Activated T-cell treated with anti-CD3 and anti-CD28 coated beads, Interleukin-2, amount 50 U/mL, for 4 hours (primary cell): ENCODE data around the gene ARPC5L. TPM values are rescaled to one million over a fixed set of nuclear protein-coding genes. Genes with fewer than 3 reads are reported as not detected.

Experiments
- ATAC-seq, 2 donors: fragments of 200-7000 bp; cut with Tn5 transposase; one replicate each; pipeline ENCODE4 v1.10.0; 2021
- DNase-seq: peaks from one replicate; pipeline ENCODE4 v3.0.0-alpha.2; 2020
- H3K27me3 Mint-ChIP-seq: one replicate; pipeline ENCODE4 v1.8.0; 2021; ENCODE audit warnings: low read depth, mixed read lengths
- H3K36me3 Mint-ChIP-seq: one replicate; pipeline ENCODE4 v1.8.0; 2022; ENCODE audit warnings: mixed read lengths; ENCODE audit not compliant: insufficient read depth
- H3K4me1 Mint-ChIP-seq: one replicate; pipeline ENCODE4 v1.8.0; 2021; ENCODE audit warnings: low read depth, mixed read lengths
- H3K4me3 Mint-ChIP-seq: one replicate; pipeline ENCODE4 v1.8.0; 2021; ENCODE audit warnings: mild to moderate bottlenecking, moderate library complexity, mixed read lengths
- H3K9me3 Mint-ChIP-seq: one replicate; pipeline ENCODE4 v1.8.0; 2021; ENCODE audit warnings: mixed read lengths
- total RNA-seq, 3 donors: library from RNA; stranded (reverse); gene quantifications; one replicate each; pipeline ENCODE4 v1.2.1, GENCODE V29; 2021

Gene ARPC5L
- total RNA-seq = 100 to 1,000 TPM; 131 to 146 (median 146) TPM

DNA sequence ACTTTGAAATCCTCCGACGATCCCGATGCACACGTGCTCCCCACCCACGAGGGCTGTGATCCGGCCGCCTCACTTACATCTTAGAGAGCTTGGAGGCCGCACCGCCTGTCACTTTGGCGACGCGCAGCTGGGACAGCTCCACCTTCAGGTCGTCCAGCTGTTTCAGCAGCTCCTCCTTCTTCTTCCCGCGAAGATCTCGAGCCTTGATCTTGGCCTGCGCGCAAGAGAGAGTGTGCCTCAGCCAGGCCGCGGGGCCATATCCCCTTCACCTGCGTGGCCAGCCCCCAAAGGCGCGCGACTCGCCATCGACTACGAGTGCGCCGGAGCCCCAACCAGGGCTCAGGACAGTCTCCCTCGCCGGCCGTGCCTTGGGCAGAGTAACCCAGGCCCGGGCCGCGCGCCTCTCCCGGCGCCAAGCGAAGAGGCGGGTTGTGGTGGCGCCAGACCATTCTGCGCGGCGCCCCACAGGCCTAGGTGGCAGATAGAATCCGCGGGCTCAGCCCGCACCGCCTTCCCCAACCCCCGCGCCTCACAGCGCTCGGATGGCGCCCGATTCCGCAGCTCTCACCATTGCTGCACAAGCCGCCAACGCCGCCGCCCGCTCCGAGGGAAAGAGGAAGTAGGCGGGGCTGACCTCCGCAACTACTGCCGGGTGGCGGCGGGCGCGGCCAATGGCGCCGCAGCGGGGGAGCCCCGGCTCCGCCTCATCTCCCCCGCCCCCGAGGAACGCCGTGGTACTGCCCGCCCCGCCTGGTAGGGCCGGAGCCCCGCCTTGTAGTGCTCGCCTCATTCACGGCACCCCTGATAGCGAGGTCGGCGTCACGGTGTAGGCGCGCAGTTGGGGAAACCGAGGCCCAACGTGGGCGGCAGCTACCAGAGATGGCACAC is at the start of gene ARPC5L, which contains the start of gene RPL35:
TSS of gene ARPC5L (plus strand) at position 789 of the 888 bp plus-strand sequence. CDS start 7,161 bp downstream, outside the sequence.
TSS of gene RPL35 (minus strand) at position 616 of the 888 bp plus-strand sequence. CDS start at position 571, 45 bp downstream.
- DNase-seq (peak; percentile 95), ATAC-seq (peak; percentile 93 to 95)
- Mint-ChIP-seq H3K4me3 (peak within 1 kb of the TSS; percentile 96), H3K4me1 (peaks cover 51% of the 10 kb centered on the region), H3K27me3 (no peaks in the 10 kb centered on the region), H3K36me3 (peaks cover 41% of the 10 kb centered on the region), H3K9me3 (no peaks in the 10 kb centered on the region)

DNA sequence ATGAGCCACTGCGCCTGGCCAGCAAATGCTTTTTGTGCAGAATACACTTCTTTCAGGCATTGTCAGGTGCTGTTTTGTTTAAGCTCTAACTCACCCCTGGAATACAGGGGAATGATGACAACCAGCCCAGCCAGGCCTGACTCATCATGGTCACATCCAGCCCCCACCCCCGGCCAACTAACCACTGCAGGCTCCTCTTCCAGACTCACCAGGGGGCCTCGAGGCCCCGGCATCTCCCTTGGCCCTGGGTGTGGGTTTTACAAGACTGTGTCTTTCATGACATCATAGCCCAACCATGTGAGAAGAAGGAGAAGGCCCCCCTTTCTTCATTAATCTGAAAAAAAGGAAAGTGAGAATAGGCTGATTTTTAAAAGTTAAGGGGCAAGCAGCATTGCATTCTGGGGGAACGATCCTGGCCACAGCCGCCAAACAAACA is 49.5 kb upstream of the ARPC5L start:
- Mint-ChIP-seq H3K9me3 (no peaks in the 10 kb centered on the region), H3K4me3 (no peak overlapping the region), H3K27me3 (peaks cover 4% of the 10 kb centered on the region), H3K4me1 (no peaks in the 10 kb centered on the region), H3K36me3 (no peaks in the 10 kb centered on the region)
- DNase-seq (no peak), ATAC-seq (no peak)

GRCh38 chr9:124813041-124813440 is 48.9 kb upstream of the ARPC5L start:
- H3K4me1 Mint-ChIP-seq = no peaks in the 10 kb centered on the region
- H3K9me3 Mint-ChIP-seq = no peaks in the 10 kb centered on the region
- H3K27me3 Mint-ChIP-seq = peaks cover 5% of the 10 kb centered on the region
- no peak overlapping the region for H3K4me3 Mint-ChIP-seq
- no peak for DNase-seq
- H3K36me3 Mint-ChIP-seq = no peaks in the 10 kb centered on the region
- ATAC-seq = no peak

GRCh38 chr9:124813501-124814163 is 48.3 kb upstream of the ARPC5L start:
- Mint-ChIP-seq H3K4me1 (peaks cover 3% of the 10 kb centered on the region), H3K9me3 (no peaks in the 10 kb centered on the region), H3K27me3 (peaks cover 6% of the 10 kb centered on the region), H3K36me3 (no peaks in the 10 kb centered on the region), H3K4me3 (no peak overlapping the region)
- no peak for ATAC-seq
- no peak for DNase-seq

GRCh38 chr9:124814164-124814535 is 47.8 kb upstream of the ARPC5L start:
- H3K9me3 Mint-ChIP-seq = no peaks in the 10 kb centered on the region
- DNase-seq (no peak), ATAC-seq (no peak)
- H3K4me1 Mint-ChIP-seq = peaks cover 3% of the 10 kb centered on the region
- no peak overlapping the region for H3K4me3 Mint-ChIP-seq
- H3K27me3 Mint-ChIP-seq = peaks cover 6% of the 10 kb centered on the region
- H3K36me3 Mint-ChIP-seq = no peaks in the 10 kb centered on the region

DNA sequence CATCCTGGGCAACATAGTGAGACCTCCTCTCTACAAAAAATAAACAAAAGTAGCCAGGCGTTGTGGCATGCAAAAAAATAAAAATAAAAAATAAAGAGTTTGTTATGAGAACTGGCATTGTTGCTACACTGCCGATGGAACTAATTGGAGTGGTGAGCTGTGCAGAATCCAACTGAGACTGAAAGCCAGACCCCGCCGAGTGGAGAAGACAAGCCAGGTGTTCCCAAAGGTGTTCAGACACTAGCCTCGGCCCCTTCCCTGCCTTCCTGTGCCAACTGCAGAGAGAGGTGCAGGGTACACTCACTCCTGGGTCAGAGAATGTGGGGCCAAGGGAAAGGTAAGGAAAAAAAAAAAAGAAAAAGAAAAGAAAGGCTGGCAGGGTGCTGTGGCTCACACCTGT is 46.3 kb upstream of the ARPC5L start:
- Mint-ChIP-seq H3K9me3 (no peaks in the 10 kb centered on the region), H3K4me3 (no peak overlapping the region), H3K4me1 (peaks cover 3% of the 10 kb centered on the region), H3K36me3 (no peaks in the 10 kb centered on the region), H3K27me3 (peaks cover 9% of the 10 kb centered on the region)
- DNase-seq = no peak
- no peak for ATAC-seq

- H3K27me3 Mint-ChIP-seq = peaks cover 12% of the 10 kb centered on the region
- H3K36me3 Mint-ChIP-seq = no peaks in the 10 kb centered on the region
- no peak overlapping the region for H3K4me3 Mint-ChIP-seq
- ATAC-seq (no peak), DNase-seq (no peak)
- H3K4me1 Mint-ChIP-seq = peaks cover 3% of the 10 kb centered on the region
- no peaks in the 10 kb centered on the region for H3K9me3 Mint-ChIP-seq
These were observed 43.3 kb upstream of the ARPC5L start for GRCh38 chr9:124818431-124819281.

DNA sequence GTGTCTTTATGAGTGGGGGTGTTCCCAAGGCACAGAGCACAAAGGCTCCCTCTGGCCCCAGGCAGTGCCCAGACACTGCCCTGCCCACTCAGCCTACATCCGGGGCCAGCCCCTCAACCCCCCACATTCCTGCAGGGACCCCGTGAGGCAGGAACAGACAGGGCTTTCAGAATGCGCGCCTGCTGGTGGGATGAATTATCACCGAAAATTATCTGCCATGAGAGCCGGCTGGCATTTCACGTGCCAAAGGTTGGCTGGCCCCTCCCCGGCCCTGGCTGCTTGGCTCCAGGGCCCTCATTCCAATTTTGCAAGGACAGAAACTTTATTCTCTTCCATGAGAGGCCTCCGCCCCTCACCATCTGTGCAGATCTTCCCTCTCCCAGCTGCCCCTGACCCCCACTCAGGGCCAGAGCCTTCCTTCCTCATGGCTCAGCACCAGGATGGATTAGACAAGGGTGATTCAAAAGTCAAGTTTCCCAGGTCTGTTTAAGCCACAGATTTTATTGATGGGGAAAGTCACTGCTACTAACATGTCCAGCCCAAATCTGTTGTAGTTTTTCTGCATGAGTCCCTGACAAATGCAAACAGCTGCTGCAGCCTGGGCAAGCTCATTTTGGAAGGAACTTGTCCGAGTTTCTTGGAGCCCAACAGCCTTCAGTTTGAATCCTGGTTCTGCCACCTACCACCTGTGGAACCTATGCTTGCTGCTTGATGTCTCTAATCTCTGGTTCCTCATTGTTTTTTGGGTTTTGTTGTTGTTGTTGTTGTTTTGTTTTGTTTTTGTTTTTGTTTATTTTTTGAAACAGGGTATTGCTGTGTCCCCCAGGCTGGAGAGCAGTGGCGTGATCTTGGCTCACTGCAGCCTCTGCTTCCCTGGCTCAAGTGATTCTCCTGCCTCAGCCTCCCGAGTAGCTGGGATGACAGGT is 41.0 kb upstream of the ARPC5L start:
- Mint-ChIP-seq H3K9me3 (no peaks in the 10 kb centered on the region), H3K27me3 (peaks cover 8% of the 10 kb centered on the region), H3K4me1 (peaks cover 3% of the 10 kb centered on the region), H3K4me3 (no peak overlapping the region), H3K36me3 (no peaks in the 10 kb centered on the region)
- no peak for ATAC-seq
- DNase-seq = no peak

DNA sequence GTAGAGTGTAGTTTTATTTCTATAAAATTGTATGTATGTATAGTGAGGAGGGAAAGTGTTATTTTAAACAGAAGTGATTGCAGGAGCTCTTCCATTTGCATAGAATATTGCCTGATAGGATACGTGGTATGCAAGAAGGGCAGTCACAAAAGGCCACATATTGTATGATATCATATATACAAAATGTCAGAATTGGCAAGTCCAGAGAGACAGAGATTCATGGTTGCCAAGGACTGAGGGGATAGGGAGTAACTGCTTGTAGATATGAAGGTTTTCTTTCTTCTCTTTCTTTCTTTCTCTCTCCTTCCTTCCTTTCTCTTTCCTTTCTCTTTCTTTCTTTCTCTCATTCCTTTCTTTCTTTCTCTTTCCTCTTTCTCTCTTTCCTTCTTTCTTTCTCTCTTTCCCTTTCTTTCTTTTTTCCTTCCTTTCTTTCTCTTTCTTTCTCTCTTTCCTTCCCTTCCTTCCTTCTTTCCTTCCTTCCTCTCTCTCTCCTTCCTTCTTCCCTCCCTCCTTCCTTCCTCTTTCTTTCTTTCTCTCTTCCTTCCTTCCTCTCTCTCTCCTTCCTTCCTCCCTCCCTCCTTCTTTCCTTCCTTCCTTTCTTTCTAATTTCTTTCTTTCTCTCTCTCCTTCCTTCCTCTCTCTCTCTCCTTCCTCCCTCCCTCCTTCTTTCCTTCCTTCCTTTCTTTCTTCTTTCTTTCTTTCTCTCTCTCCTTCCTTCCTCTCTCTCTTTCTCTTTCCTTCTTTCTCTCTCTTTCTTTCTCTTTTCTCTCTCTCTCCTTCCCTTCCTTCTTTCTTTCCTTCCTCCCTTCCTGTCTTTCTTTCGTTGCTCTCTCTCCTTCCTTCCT is 33.2 kb upstream of the ARPC5L start:
- Mint-ChIP-seq H3K36me3 (no peaks in the 10 kb centered on the region), H3K4me1 (no peaks in the 10 kb centered on the region), H3K4me3 (no peak overlapping the region), H3K9me3 (peaks cover 4% of the 10 kb centered on the region), H3K27me3 (peaks cover 5% of the 10 kb centered on the region)
- ATAC-seq (no peak), DNase-seq (no peak)

DNA sequence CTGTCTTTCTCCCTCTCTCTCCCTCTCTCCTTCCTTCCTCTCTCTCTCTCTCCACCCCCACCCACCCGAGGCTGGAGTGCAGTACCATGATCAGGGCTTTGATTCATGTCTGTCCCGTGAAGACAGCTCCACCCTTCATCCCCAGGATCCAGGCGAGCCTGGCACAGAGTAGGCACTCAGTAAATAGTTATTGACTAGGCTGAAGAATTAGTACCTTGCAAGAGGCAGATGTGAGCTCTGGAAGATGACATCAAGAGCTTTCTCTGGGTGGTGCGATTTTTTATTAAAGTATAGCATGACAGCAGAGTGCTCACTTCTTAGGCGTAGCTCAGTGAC is 32.6 kb upstream of the ARPC5L start:
- no peaks in the 10 kb centered on the region for H3K36me3 Mint-ChIP-seq
- DNase-seq (no peak), ATAC-seq (no peak)
- H3K4me1 Mint-ChIP-seq = no peaks in the 10 kb centered on the region
- H3K4me3 Mint-ChIP-seq = no peak overlapping the region
- peaks cover 4% of the 10 kb centered on the region for H3K9me3 Mint-ChIP-seq
- peaks cover 5% of the 10 kb centered on the region for H3K27me3 Mint-ChIP-seq

- no peak for DNase-seq
- no peaks in the 10 kb centered on the region for H3K4me1 Mint-ChIP-seq
- H3K27me3 Mint-ChIP-seq = peaks cover 9% of the 10 kb centered on the region
- H3K36me3 Mint-ChIP-seq = no peaks in the 10 kb centered on the region
- no peak overlapping the region for H3K4me3 Mint-ChIP-seq
- no peak for ATAC-seq
- H3K9me3 Mint-ChIP-seq = peaks cover 4% of the 10 kb centered on the region
These were observed 31.3 kb upstream of the ARPC5L start for GRCh38 chr9:124830593-124830992.

- H3K9me3 Mint-ChIP-seq = no peaks in the 10 kb centered on the region
- H3K36me3 Mint-ChIP-seq = no peaks in the 10 kb centered on the region
- ATAC-seq (no peak), DNase-seq (no peak)
- H3K4me3 Mint-ChIP-seq = no peak overlapping the region
- H3K27me3 Mint-ChIP-seq = peaks cover 18% of the 10 kb centered on the region
- H3K4me1 Mint-ChIP-seq = no peaks in the 10 kb centered on the region
These were observed 30.1 kb upstream of the ARPC5L start for GRCh38 chr9:124831642-124832364.
